Tibial nerve (tissue), 3 donors: ENCODE data around the gene ACAP1.

ENCODE experiments used
- CTCF ChIP-seq, 5 experiments: fragments of 200-600 bp in 3 of 5; fragments of 450-650 bp in 2 of 5; sonication (generic) in 3 of 5; IDR thresholded peaks; one replicate each; pipeline ENCODE4 v1.5.1; 2016 to 2019; ENCODE audit warnings: antibody characterized with exemption in 5 of 5, mild to moderate bottlenecking in 3 of 5, moderate library complexity in 2 of 5
- POLR2A ChIP-seq, 2 donors: fragments of 450-650 bp; IDR thresholded peaks; one replicate each; pipeline ENCODE4 v1.6.1; 2017; ENCODE audit warnings: antibody characterized with exemption in 2 of 2, mild to moderate bottlenecking in 2 of 2, moderate library complexity in 2 of 2

DNA sequence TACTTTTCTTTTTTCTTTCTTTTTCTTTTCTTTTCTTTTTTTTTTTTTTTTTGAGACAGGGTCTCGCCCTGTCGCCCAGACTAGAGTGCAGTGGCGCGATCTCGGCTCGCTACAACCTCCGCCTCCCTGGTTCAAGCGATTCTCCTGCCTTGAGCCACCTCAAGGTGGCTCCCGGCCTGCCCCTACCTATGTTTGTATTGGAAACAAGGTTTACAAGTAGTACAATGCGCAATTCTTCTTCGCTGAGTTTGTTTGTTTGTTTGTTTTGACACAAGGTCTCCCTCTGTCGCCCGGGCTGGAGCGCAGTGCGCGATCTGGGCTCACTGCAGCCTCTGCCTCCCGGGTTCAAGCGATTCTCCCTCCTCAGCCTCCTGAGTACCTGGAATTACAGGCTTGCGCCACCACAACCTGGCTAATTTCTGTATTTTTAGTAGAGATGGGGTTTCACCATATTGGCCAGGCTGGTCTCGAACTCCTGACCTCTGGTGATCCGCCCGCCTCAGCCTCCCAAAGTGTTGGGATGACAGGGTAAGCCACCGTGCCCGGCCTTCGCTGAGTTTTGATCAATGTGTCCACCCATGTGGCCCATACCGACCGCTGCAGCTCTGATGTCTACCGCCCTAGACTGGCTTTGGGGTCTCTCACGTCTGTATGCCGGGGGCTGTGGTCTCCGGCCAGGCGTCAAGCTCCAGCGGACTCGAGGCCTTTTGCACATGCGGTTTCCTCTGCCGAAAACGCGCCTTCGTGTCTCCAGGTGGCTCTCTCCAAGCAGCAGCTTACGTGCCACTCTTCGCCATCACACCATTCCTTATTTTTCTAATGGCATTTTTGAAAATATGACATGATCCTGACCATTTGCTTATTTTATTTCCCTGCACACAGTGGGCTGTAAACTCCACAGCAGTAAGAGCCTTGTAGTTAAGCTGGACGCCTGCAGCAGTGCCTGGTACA is 40.8 kb upstream of the ACAP1 start:
- TF ChIP-seq POLR2A (IDR thresholded peaks at IDR 0.05) (no peak), CTCF (IDR thresholded peaks at IDR 0.05) (no peak)
